Neuron (in vitro differentiated cells): Measurements from ENCODE around the gene MBNL1.
"Not testable (repeated sequence)": the region's sequence is repeated elsewhere in the genome, so short reads cannot be mapped to it uniquely, and the experiment has no call there.

Experiments
- H2AFZ ChIP-seq: one replicate; pipeline ENCODE4 v1.6.1; 2013; ENCODE audit warnings: low read depth, mild to moderate bottlenecking, inconsistent platforms, low read length, moderate library complexity
- H3K27me3 ChIP-seq: one replicate; pipeline ENCODE4 v1.6.1; 2013; ENCODE audit warnings: low read length; ENCODE audit not compliant: insufficient read depth
- H3K36me3 ChIP-seq: one replicate; pipeline ENCODE4 v1.6.1; 2013; ENCODE audit warnings: low read length; ENCODE audit not compliant: insufficient read depth
- H3K4me1 ChIP-seq: one replicate; pipeline ENCODE4 v1.6.1; 2013; ENCODE audit warnings: low read length; ENCODE audit not compliant: insufficient read depth
- H3K4me3 ChIP-seq: 2 replicates; pipeline ENCODE4 v1.5.1; 2013; ENCODE audit warnings: mild to moderate bottlenecking, low read length, moderate library complexity
- H3K9me3 ChIP-seq: one replicate; pipeline ENCODE4 v1.6.1; 2013; ENCODE audit warnings: low read length

The MBNL1 gene

DNA sequence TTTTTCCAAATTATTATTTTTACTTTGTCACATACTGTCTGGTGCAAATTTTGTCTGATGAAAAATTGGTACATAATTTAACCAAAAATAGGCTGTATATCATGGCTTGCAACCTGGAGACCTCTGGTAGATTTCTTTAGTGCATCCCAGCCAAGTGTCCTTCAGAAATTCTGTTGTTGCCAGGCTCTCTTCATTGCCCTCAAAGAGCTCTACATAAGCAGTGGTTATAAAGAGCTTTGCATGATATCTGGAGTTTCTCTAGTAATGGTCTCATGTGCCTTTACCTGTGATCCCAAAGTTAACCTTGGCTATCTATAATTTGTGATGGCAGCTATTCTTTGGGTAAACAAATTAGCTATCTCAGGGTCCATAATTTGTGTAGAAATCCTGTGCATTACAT, 157.7 kb downstream of the MBNL1 start:
- Histone ChIP-seq H3K4me1 (no peaks in the 10 kb centered on the region), H3K9me3 (no peaks in the 10 kb centered on the region), H3K36me3 (peaks cover 2% of the 10 kb centered on the region), H2AFZ (no peak overlapping the region), H3K27me3 (no peaks in the 10 kb centered on the region), H3K4me3 (no peak overlapping the region)

GRCh38 chr3:152428577-152428976, 159.8 kb downstream of the MBNL1 start:
- Histone ChIP-seq H2AFZ (no peak overlapping the region), H3K36me3 (peaks cover 6% of the 10 kb centered on the region), H3K9me3 (no peaks in the 10 kb centered on the region), H3K4me3 (no peak overlapping the region), H3K4me1 (no peaks in the 10 kb centered on the region), H3K27me3 (no peaks in the 10 kb centered on the region)

DNA sequence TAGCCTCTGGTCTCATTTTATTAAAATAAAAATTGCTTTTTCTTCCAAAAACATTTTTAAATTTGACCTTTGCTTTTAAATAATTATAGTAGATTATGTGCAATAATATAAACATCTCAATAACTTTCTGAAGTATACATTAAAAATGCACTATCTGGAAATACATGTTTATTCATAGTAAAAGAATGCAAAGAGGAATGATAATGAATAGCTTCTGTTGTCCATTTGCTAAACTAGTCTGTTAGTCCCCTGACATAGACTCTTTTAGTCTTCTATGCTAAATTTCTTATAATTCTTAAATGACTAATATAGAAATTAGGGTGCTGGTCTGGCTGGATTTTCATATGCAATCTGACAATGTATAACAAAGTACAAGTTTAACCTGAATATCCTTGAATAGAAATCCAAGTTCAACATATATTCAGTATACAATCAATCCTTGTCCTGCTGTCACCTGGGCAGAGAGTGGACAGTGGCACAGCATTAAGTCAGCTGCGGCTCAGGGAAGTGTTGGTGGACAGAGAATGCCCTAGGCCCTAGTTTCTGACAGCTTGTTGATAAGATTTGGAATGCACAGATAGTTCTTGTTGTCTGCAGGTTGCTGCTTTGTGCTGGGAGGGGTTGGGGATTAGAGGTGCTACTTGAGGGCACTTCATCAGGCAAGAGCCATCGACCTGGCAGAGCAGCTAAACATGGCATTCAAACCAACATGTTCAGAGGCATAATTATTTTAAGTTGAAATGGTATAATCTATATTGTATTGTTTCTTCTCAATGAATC, 161.7 kb downstream of the MBNL1 start:
- Histone ChIP-seq H2AFZ (no peak overlapping the region), H3K9me3 (peaks cover 2% of the 10 kb centered on the region)

GRCh38 chr3:152434142-152434541, 165.4 kb downstream of the MBNL1 start:
- no peak overlapping the region for H2AFZ ChIP-seq
- peaks cover 11% of the 10 kb centered on the region for H3K36me3 ChIP-seq
- H3K4me1 ChIP-seq = peaks cover 2% of the 10 kb centered on the region
- H3K4me3 ChIP-seq = no peak overlapping the region
- H3K9me3 ChIP-seq = peaks cover 2% of the 10 kb centered on the region
- no peaks in the 10 kb centered on the region for H3K27me3 ChIP-seq

More for the DNA sequence above, 161.7 kb downstream of the MBNL1 start:
- Histone ChIP-seq H3K36me3 (peaks cover 11% of the 10 kb centered on the region), H3K27me3 (no peaks in the 10 kb centered on the region), H3K4me3 (no peak overlapping the region), H3K4me1 (no peaks in the 10 kb centered on the region)

GRCh38 chr3:152435210-152435609, 166.5 kb downstream of the MBNL1 start:
- not testable (repeated sequence) for H3K9me3 ChIP-seq, H3K4me1 ChIP-seq, H2AFZ ChIP-seq, H3K4me3 ChIP-seq, H3K27me3 ChIP-seq
- H3K36me3 ChIP-seq = peaks cover 11% of the 10 kb centered on the region

DNA sequence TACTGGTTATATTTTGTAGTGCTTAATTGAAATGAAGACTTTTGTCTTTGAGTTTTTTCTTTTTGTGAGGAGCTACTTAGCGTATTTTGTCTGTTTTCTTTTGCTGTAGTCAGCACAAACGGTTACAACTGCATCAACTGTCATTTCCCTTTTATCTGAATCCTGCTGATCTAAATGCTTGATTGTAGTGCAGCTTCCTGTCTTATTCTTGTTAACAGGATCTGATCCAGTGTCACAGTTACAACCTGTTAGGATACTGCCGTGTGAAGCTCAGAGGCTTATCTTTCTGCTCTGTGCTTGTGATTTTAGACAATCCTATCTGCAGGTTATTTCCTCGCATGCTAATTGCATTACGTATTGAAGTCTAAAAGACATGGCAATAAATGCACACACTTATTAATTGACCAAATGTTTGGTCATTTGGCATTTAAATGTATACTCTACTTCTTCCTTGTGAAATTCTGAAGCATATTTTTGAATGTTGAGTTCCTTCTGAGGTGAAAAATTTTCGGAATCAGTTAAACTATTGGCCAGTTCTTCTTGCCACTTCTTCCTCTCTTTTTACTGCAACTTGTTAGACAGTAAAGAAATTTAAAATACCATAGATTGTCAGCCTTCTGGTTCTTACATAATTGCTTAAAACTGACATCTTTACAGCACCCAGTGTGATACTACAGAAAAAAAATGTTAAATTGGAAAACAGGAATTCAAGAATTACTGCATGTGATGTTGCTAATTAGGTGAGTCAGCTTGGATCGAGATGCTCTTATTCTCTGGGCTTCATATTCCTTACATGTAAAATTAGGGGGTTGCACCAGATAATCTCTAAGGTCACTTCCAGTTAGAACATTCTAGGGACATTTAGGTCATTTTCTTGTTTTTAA, 168.2 kb downstream of the MBNL1 start:
- Histone ChIP-seq H2AFZ (no peak overlapping the region), H3K27me3 (no peaks in the 10 kb centered on the region), H3K4me1 (peaks cover 2% of the 10 kb centered on the region), H3K4me3 (no peak overlapping the region), H3K9me3 (peaks cover 2% of the 10 kb centered on the region), H3K36me3 (peaks cover 11% of the 10 kb centered on the region)

GRCh38 chr3:152438181-152438580, 169.5 kb downstream of the MBNL1 start:
- no peak overlapping the region for H3K4me3 ChIP-seq
- peaks cover 2% of the 10 kb centered on the region for H3K9me3 ChIP-seq
- H3K4me1 ChIP-seq = peaks cover 2% of the 10 kb centered on the region
- no peak overlapping the region for H2AFZ ChIP-seq
- peaks cover 5% of the 10 kb centered on the region for H3K36me3 ChIP-seq
- no peaks in the 10 kb centered on the region for H3K27me3 ChIP-seq

- Histone ChIP-seq H3K4me3 (no peak overlapping the region), H2AFZ (no peak overlapping the region), H3K4me1 (peaks cover 2% of the 10 kb centered on the region), H3K9me3 (peaks cover 2% of the 10 kb centered on the region), H3K27me3 (no peaks in the 10 kb centered on the region), H3K36me3 (peaks cover 5% of the 10 kb centered on the region)
Observed at GRCh38 chr3:152438706-152439105, 170.0 kb downstream of the MBNL1 start.

DNA sequence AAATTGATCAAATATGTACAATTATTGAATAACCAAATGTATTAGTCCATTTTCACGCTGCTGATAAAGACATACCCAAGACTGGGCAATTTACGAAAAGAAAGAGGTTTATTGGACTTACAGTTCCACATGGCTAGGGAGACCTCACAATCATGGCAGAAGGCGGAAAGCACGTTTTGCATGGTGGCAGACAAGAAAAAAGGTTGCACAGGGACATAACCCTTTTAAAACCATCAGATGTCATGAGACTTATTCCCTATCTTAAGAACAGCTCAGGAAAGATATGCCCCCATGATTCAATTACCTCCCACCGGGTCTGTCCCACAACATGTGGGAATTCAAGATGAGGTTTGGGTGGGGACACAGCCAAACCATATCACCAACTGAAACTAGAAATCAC, 171.5 kb downstream of the MBNL1 start:
- not testable (repeated sequence) for H3K4me1 ChIP-seq, H3K27me3 ChIP-seq, H3K4me3 ChIP-seq, H3K9me3 ChIP-seq, H2AFZ ChIP-seq, H3K36me3 ChIP-seq

- H2AFZ ChIP-seq = no peak overlapping the region
- no peak overlapping the region for H3K4me3 ChIP-seq
- H3K4me1 ChIP-seq = peaks cover 5% of the 10 kb centered on the region
- H3K27me3 ChIP-seq = no peaks in the 10 kb centered on the region
- H3K36me3 ChIP-seq = peaks cover 14% of the 10 kb centered on the region
- no peaks in the 10 kb centered on the region for H3K9me3 ChIP-seq
Observed at GRCh38 chr3:152443212-152444023, 174.7 kb downstream of the MBNL1 start.

- H3K9me3 ChIP-seq = no peaks in the 10 kb centered on the region
- peaks cover 5% of the 10 kb centered on the region for H3K4me1 ChIP-seq
- no peaks in the 10 kb centered on the region for H3K27me3 ChIP-seq
- peaks cover 14% of the 10 kb centered on the region for H3K36me3 ChIP-seq
- no peak overlapping the region for H3K4me3 ChIP-seq
- no peak overlapping the region for H2AFZ ChIP-seq
Observed at GRCh38 chr3:152444029-152444641, 175.4 kb downstream of the MBNL1 start.

DNA sequence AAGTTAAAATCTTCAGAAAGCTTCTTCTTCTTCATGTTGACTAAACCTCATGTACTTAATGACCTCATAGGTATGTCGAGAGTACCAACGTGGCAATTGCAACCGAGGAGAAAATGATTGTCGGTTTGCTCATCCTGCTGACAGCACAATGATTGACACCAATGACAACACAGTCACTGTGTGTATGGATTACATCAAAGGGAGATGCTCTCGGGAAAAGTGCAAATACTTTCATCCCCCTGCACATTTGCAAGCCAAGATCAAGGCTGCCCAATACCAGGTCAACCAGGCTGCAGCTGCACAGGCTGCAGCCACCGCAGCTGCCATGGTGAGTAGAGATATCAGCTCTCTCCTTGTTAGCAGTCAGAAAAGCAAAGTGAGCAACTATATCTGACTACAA, 176.5 kb downstream of the MBNL1 start:
- Histone ChIP-seq H3K9me3 (no peaks in the 10 kb centered on the region), H3K4me1 (peaks cover 5% of the 10 kb centered on the region), H2AFZ (no peak overlapping the region), H3K4me3 (no peak overlapping the region), H3K27me3 (no peaks in the 10 kb centered on the region), H3K36me3 (peaks cover 16% of the 10 kb centered on the region)
